HG03139 (cell line): ENCODE measurements around the gene GJC1.

Experiments used
- ATAC-seq: cut with Tn5 transposase; IDR thresholded peaks from one replicate; pipeline ENCODE4 v1.9.1; 2021; ENCODE audit not compliant: unreplicated experiment

Gene GJC1

DNA sequence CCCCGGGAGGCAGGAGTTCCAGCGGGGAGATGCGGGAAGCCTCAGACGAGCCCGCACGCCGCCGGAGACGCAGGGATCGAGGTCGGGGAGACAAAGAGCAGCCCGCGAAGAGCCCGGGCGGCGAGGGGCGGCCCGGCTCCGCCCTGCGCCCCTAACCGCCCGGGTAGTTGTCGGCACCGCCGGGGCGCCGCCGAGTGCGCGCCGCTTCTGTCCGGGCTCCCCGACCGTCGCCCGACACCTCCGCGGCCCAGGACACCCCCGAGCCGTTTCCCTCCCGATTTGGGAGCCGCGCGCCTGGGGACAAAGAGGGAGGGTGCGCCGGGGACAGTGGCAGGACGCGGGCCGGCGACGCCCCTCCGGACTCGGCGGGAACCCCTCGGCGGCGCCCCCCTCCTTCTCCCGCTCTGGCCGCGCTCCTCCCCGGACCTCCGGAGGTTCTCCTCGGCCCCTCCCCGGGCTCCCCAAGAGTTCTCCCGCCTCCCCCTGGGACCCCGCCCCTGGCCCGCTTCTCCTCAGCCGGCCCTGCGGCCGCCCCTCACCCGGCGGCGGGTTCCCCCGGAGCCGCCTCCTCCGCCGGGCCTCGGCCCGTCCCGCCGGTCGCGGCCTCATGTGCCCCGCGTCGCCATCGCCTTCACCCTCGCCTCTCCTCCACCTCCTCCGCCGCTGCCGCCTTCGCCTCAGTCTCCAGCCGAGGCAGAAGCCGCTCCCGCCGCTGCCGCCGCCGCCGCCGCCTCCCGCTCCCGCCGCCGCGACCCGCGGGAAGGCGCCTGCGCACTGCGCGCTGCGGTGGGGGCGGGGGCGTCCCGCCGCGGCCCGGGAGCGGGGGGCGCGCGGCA is at the start of gene GJC1:
TSS of gene GJC1 (minus strand) at position 765 of the 836 bp plus-strand sequence. CDS start 24,470 bp downstream, outside the sequence.
- no peak for ATAC-seq

DNA sequence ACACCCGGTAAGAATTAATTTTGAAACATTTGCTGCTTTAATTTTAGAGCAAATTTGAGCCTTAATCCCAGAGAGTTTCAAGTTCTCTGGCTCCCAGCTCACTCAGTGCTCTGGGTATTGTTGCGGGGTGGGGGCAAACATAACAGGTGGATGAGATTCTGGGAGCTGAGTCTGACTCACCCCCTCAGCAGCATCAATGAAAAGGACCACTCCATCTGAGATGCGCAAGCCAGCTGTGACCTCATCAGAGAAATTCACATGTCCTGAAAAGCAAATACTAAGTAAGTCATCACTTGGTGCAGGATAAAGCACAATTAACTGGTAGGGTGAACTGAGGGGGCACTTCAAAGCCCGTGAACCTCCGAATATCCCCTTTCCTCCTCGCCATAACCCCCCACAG is 49.3 kb upstream of the GJC1 start:
- ATAC-seq = no peak

GRCh38 chr17:44878627-44879221 is 48.6 kb upstream of the GJC1 start:
- no peak for ATAC-seq

GRCh38 chr17:44877121-44877520 is 47.0 kb upstream of the GJC1 start:
- no peak for ATAC-seq

- ATAC-seq = no peak
Observed at GRCh38 chr17:44875761-44876160, 45.7 kb upstream of the GJC1 start.

DNA sequence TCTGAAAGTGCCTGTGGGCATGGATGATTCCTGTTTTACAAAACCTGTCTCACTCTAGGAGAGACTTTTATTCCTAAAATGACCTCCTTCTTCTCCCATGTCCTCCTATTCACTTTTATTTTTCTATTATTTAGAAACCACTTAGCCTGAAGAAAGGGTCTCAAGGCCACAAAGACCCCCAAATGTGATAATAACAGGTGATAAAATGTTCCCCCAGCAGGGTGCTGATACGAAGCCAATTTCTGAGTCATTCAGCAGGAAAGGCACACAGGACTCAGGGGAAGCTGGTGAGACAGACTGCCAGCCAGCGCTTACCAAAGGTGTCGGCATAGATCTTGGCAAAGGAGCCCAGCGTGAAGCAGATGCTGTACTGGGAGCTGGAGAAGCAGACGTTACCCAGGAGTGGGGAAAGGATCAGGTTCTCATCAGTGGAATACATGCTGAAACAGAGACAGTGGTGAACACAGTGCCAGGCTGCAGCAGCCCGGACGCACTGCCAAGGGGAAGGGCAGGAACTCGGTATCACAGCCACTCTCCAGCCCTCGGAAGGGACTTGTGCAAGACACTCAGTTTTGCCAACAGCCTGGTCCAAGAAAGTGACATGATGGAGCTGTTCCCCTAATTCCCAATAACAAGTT is 42.2 kb upstream of the GJC1 start:
- no peak for ATAC-seq

- ATAC-seq = no peak
Observed at GRCh38 chr17:44871556-44871955, 41.5 kb upstream of the GJC1 start.

- ATAC-seq = no peak
Observed at GRCh38 chr17:44867841-44868240, 37.8 kb upstream of the GJC1 start.

GRCh38 chr17:44865931-44866330 is 35.8 kb upstream of the GJC1 start:
- ATAC-seq = no peak

DNA sequence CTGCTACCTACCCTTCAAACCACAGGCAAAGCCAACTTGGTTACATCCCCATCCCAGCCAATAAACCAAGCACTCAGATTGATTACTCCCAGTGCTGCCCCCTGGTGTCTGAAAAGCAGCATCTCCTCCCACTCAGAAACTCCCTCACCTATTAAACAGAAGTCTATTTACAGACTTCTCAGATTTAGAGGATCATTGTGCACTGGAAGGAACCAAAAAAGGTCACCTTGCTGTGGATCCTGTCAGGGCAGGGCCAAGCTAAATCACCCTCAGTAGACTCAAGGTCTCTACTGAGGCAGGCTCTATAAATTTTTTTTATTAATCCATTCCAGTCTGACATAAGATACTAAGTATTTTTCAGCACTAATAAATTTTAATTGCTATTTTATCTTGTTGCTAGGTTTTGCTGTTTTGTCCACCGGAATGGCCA is 35.2 kb upstream of the GJC1 start:
- ATAC-seq = no peak

DNA sequence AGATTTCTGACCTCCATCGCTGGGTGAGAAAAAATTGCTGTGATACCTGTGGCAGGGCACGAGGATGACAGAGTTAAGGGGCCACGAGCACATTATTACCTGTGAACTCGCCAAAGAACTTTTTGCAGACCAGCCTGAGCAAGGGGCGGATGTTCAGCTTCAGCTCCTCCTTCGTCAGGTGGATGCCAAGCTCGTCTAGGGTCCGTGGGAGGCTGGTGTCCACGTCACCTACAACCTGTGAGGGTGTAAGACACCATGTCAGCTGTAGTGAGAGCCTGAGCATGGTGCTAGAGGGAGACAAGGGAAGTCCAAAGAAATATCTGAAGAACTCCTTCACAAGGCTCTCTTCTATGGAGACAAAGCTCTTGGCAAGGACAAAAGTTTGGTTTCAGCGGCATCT is 34.7 kb upstream of the GJC1 start:
- ATAC-seq = no peak

DNA sequence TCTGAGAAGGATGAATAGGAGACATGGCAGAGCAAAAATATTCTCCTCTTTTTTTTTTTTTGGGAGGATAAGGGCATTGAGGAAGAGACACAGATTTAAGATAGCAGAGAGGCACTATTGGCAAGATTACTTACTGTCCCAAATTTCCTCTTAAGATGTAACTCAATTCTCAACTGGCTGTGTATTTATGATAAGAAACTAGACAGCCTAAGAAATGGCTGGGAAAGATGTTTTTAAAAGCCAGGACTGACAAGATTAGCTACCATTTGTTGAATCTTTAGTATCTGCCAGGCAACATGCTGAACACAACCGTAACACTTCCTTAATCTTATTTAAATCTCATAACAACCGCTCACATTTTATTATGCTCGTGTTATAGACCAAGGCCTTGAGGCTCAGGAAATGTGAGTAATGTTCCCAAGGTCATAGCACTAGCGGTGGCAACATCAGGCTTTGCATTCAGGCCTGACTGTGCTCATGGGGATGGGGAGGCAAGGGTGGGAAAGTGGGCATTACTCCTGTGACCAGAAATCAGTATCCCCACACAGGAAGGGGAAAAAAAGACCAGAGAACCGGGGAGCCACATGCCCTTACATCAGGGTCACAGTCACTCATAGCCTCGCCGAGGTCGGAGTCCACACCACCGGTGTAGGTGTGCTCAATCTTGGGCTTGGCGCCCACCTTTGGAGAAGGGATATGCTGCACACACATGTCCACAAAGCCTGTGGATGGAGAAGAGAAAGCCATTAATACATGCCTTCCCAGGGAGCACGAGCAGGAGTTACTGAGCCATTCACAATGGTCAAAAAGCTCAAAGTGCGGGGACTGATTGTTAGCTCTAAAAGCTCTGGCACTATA is 33.2 kb upstream of the GJC1 start:
- ATAC-seq = no peak

- no peak for ATAC-seq
Observed at GRCh38 chr17:44862278-44862914, 32.3 kb upstream of the GJC1 start.

DNA sequence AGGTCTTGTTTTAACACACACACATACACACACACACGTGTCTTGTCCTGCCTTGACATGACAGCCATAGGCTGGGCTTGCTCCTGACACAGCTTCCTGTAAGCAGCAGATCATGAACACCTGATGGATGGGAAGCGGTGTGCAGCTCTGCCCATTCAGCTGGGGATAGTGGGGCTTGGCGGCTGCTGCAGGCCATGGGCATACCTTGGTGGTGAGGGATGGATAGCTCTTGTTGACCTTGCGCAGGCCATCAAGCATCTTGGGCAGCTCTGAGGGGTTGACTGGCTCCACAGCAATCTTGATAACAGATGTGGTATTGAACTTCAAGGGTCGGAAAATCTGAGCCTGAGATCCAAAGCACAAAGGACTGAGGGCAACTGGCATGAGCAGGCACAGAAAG is 29.6 kb upstream of the GJC1 start:
- ATAC-seq = no peak

- no peak for ATAC-seq
Observed at GRCh38 chr17:44854192-44854591, 24.1 kb upstream of the GJC1 start.

DNA sequence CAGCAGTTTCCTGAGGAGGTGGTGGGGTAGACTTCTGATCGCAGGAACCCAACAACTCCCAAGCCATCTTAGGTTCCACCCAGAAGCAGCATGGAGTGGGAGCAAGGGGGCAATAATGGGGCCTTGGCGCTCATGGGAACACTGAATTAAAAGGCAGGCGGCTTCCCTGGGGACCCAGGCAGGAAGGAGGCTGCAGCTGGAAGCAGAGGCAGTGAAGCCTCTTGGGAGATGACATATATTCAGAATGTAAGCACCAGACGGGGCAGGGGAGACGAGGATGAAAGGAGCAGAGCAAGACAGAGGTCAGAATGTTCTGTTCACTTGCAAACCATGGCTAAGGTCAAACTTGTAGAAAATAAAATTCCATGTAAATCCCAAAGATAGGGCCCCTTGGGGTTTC is 20.5 kb upstream of the GJC1 start:
- no peak for ATAC-seq

- no peak for ATAC-seq
Observed at GRCh38 chr17:44850025-44850424, 19.9 kb upstream of the GJC1 start.

- no peak for ATAC-seq
Observed at GRCh38 chr17:44848961-44849489, 18.9 kb upstream of the GJC1 start.

DNA sequence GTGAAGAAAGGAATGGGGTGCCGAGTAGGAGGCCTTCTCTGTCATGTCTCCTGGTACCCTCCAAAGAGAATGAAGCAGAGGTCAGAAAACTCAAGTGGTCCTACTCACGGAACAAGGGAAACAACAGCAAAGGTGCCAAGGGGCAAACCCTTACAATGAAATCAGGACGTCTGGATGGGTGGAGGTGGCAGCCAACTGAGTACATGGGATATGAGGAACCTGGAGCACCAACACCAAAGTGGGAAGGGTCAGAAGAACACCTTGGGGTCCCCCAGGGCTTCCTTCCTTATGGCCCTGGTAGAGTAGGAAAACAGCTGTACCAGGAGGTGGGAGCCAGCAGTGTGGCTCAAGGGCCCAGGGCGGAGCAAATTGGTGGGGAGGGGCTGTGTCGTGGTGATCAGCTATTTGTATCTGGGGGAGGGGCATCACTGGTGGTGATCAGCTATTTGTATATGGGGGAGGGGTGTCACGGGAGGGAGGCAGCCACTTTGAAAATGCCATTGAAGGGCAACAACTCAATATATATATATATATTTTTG is 18.2 kb upstream of the GJC1 start:
- no peak for ATAC-seq

DNA sequence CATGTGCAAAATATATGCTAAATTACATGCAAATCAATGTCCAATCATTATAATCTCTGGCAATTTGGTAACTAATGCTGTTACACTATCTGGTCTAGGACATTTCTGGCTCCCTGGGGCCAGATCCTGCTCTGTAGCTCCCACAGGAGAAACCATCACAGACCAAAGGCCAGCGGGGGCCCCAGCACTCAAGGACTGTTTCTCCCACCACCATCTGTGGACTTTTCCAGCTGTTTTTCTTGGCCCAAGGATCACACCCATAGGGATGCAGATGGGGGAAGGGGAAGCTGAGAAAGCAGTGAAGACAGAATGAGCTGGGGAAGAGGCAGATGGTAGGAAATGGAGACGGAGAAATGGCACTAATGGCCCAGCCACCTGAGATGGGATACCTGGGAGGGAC is 17.5 kb upstream of the GJC1 start, which contains the start of gene HIGD1B:
TSS of gene HIGD1B (plus strand) at position 298 of the 400 bp plus-strand sequence. CDS start 270 bp downstream, outside the sequence.
- ATAC-seq = no peak
